Mesendoderm (in vitro differentiated cells): ENCODE measurements around the gene AK8.

Experiments
- DNase-seq: peaks from one replicate; pipeline ENCODE4 v3.0.0; 2013
- H2AK5ac ChIP-seq: 2 replicates; pipeline ENCODE4 v1.6.1; 2013; ENCODE audit warnings: low read length, inconsistent platforms
- H2BK120ac ChIP-seq: 2 replicates; pipeline ENCODE4 v1.6.1; 2013; ENCODE audit warnings: low read depth, mild to moderate bottlenecking, low read length, moderate library complexity, mixed read lengths
- H2BK15ac ChIP-seq: replicated peaks from 2 replicates; pipeline ENCODE4 v1.6.1; 2013; ENCODE audit warnings: low read depth, mild to moderate bottlenecking, moderate library complexity
- H2BK5ac ChIP-seq: 2 replicates; pipeline ENCODE4 v1.6.1; 2013; ENCODE audit warnings: low read length, inconsistent platforms
- H3K18ac ChIP-seq: 2 replicates; pipeline ENCODE4 v1.6.1; 2013; ENCODE audit warnings: mild to moderate bottlenecking, low read length, mixed read lengths
- H3K23ac ChIP-seq: one replicate; pipeline ENCODE4 v1.6.1; 2013; ENCODE audit warnings: low read length
- H3K27ac ChIP-seq: 2 replicates; pipeline ENCODE4 v1.5.1; 2013; ENCODE audit warnings: low read depth, mild to moderate bottlenecking, inconsistent platforms, low read length, moderate library complexity
- H3K27me3 ChIP-seq: 2 replicates; pipeline ENCODE4 v1.6.1; 2013; ENCODE audit warnings: low read length, control low read depth, mild to moderate bottlenecking, inconsistent platforms; ENCODE audit not compliant: insufficient read depth, poor library complexity
- H3K36me3 ChIP-seq: 2 replicates; pipeline ENCODE4 v1.6.1; 2013; ENCODE audit warnings: low read length, inconsistent platforms; ENCODE audit not compliant: control insufficient read depth, insufficient read depth
- H3K4ac ChIP-seq: one replicate; pipeline ENCODE4 v1.6.1; 2013; ENCODE audit warnings: low read depth, mild to moderate bottlenecking, low read length, moderate library complexity
- H3K4me1 ChIP-seq: 2 replicates; pipeline ENCODE4 v1.6.1; 2013; ENCODE audit warnings: low read depth, low read length, inconsistent platforms; ENCODE audit not compliant: control insufficient read depth
- H3K4me2 ChIP-seq: 2 replicates; pipeline ENCODE4 v1.6.1; 2013; ENCODE audit warnings: low read length
- H3K4me3 ChIP-seq: 2 replicates; pipeline ENCODE4 v1.5.1; 2013; ENCODE audit warnings: mild to moderate bottlenecking, low read length
- H3K56ac ChIP-seq: one replicate; pipeline ENCODE4 v1.6.1; 2013; ENCODE audit warnings: low read length
- H3K79me1 ChIP-seq: 2 replicates; pipeline ENCODE4 v1.6.1; 2013; ENCODE audit warnings: low read length, inconsistent platforms
- H3K79me2 ChIP-seq: 2 replicates; pipeline ENCODE4 v1.6.1; 2013; ENCODE audit warnings: mild to moderate bottlenecking, low read length; ENCODE audit not compliant: control insufficient read depth, insufficient read depth
- H3K9ac ChIP-seq: 2 replicates; pipeline ENCODE4 v1.6.1; 2013; ENCODE audit warnings: low read length, inconsistent platforms
- H4K5ac ChIP-seq: one replicate; pipeline ENCODE4 v1.6.1; 2013; ENCODE audit warnings: low read length
- H4K8ac ChIP-seq: one replicate; pipeline ENCODE4 v1.6.1; 2013; ENCODE audit warnings: low read depth, mild to moderate bottlenecking, control low read depth, low read length, moderate library complexity
- WGBS: extraction: QIAGEN DNeasy Blood & Tissue Kit; methylation state at CpG from one replicate; pipeline ENCODE4 v1.1.7; 2013; ENCODE audit warnings: low lambda C conversion rate, missing lambda C conversion rate; ENCODE audit not compliant: insufficient coverage; ENCODE audit errors: extremely low coverage; 5-methylcytosine and 5-hydroxymethylcytosine counted together

Gene AK8

GRCh38 chr9:132834343-132834742 lies 43.7 kb downstream of the AK8 start:
- H3K79me2 ChIP-seq = no peaks in the 10 kb centered on the region
- H3K36me3 ChIP-seq = no peaks in the 10 kb centered on the region
- no peak overlapping the region for H2BK120ac ChIP-seq
- no peak overlapping the region for H4K5ac ChIP-seq
- no peak overlapping the region for H3K27ac ChIP-seq
- no peak overlapping the region for H3K23ac ChIP-seq
- no peaks in the 10 kb centered on the region for H3K27me3 ChIP-seq
- no peak overlapping the region for H3K4me3 ChIP-seq
- H3K4me1 ChIP-seq = no peaks in the 10 kb centered on the region
- no peak overlapping the region for H3K56ac ChIP-seq
- no peak overlapping the region for H3K18ac ChIP-seq
- no CpG with 5 or more reads among the region's 7 CpGs for WGBS
- H3K4ac ChIP-seq = no peak overlapping the region
- no peaks in the 10 kb centered on the region for H3K79me1 ChIP-seq
- H2AK5ac ChIP-seq = no peak overlapping the region
- H2BK5ac ChIP-seq = no peak overlapping the region
- H3K4me2 ChIP-seq = no peak overlapping the region
- H3K9ac ChIP-seq = no peak overlapping the region
- no peak overlapping the region for H2BK15ac ChIP-seq
- no peak for DNase-seq
- no peak overlapping the region for H4K8ac ChIP-seq

GRCh38 chr9:132833550-132834121 lies 44.4 kb downstream of the AK8 start:
- H2AK5ac ChIP-seq = no peak overlapping the region
- no peak overlapping the region for H3K56ac ChIP-seq
- no peak overlapping the region for H3K18ac ChIP-seq
- no CpG with 5 or more reads among the region's 24 CpGs for WGBS
- H3K36me3 ChIP-seq = no peaks in the 10 kb centered on the region
- H3K79me2 ChIP-seq = no peaks in the 10 kb centered on the region
- no peaks in the 10 kb centered on the region for H3K4me1 ChIP-seq
- no peak overlapping the region for H2BK120ac ChIP-seq
- H4K8ac ChIP-seq = no peak overlapping the region
- H3K9ac ChIP-seq = no peak overlapping the region
- no peak overlapping the region for H3K4me3 ChIP-seq
- no peak for DNase-seq
- no peak overlapping the region for H3K4me2 ChIP-seq
- no peak overlapping the region for H3K23ac ChIP-seq
- H3K79me1 ChIP-seq = no peaks in the 10 kb centered on the region
- H3K27ac ChIP-seq = no peak overlapping the region
- H4K5ac ChIP-seq = no peak overlapping the region
- H2BK15ac ChIP-seq = no peak overlapping the region
- no peak overlapping the region for H3K4ac ChIP-seq
- H3K27me3 ChIP-seq = no peaks in the 10 kb centered on the region
- no peak overlapping the region for H2BK5ac ChIP-seq

GRCh38 chr9:132832171-132832881 lies 45.8 kb downstream of the AK8 start:
- no peak overlapping the region for H3K4me3 ChIP-seq
- H3K79me1 ChIP-seq = no peaks in the 10 kb centered on the region
- H3K56ac ChIP-seq = no peak overlapping the region
- H2BK15ac ChIP-seq = no peak overlapping the region
- H2AK5ac ChIP-seq = no peak overlapping the region
- H3K4ac ChIP-seq = no peak overlapping the region
- H3K23ac ChIP-seq = no peak overlapping the region
- H3K4me2 ChIP-seq = no peak overlapping the region
- H4K8ac ChIP-seq = no peak overlapping the region
- H3K9ac ChIP-seq = no peak overlapping the region
- no CpG with 5 or more reads among the region's 9 CpGs for WGBS
- H2BK5ac ChIP-seq = no peak overlapping the region
- H2BK120ac ChIP-seq = no peak overlapping the region
- no peaks in the 10 kb centered on the region for H3K79me2 ChIP-seq
- H3K4me1 ChIP-seq = no peaks in the 10 kb centered on the region
- H4K5ac ChIP-seq = no peak overlapping the region
- H3K27me3 ChIP-seq = no peaks in the 10 kb centered on the region
- H3K27ac ChIP-seq = no peak overlapping the region
- no peaks in the 10 kb centered on the region for H3K36me3 ChIP-seq
- DNase-seq = no peak
- no peak overlapping the region for H3K18ac ChIP-seq

GRCh38 chr9:132828201-132828770 lies 49.8 kb downstream of the AK8 start:
- H3K56ac ChIP-seq = no peak overlapping the region
- H2BK120ac ChIP-seq = no peak overlapping the region
- H3K4me3 ChIP-seq = no peak overlapping the region
- H3K36me3 ChIP-seq = no peaks in the 10 kb centered on the region
- H3K18ac ChIP-seq = no peak overlapping the region
- no peak overlapping the region for H3K23ac ChIP-seq
- H2BK5ac ChIP-seq = no peak overlapping the region
- H3K4ac ChIP-seq = no peak overlapping the region
- no peak overlapping the region for H2AK5ac ChIP-seq
- no peak overlapping the region for H3K4me2 ChIP-seq
- no peaks in the 10 kb centered on the region for H3K27me3 ChIP-seq
- H4K8ac ChIP-seq = no peak overlapping the region
- no peaks in the 10 kb centered on the region for H3K4me1 ChIP-seq
- no peak overlapping the region for H2BK15ac ChIP-seq
- no CpG with 5 or more reads among the region's 16 CpGs for WGBS
- H3K27ac ChIP-seq = no peak overlapping the region
- H3K79me2 ChIP-seq = no peaks in the 10 kb centered on the region
- H3K9ac ChIP-seq = no peak overlapping the region
- DNase-seq = no peak
- no peak overlapping the region for H4K5ac ChIP-seq
- H3K79me1 ChIP-seq = no peaks in the 10 kb centered on the region

- H2BK15ac ChIP-seq = no peak overlapping the region
- no peak overlapping the region for H4K8ac ChIP-seq
- no peak overlapping the region for H3K23ac ChIP-seq
- H3K4me1 ChIP-seq = no peaks in the 10 kb centered on the region
- no peak overlapping the region for H4K5ac ChIP-seq
- no peaks in the 10 kb centered on the region for H3K79me2 ChIP-seq
- H2AK5ac ChIP-seq = no peak overlapping the region
- no peaks in the 10 kb centered on the region for H3K79me1 ChIP-seq
- WGBS = no CpG with 5 or more reads among the region's 5 CpGs
- no peak overlapping the region for H3K18ac ChIP-seq
- no peak overlapping the region for H3K4me2 ChIP-seq
- no peak for DNase-seq
- H3K9ac ChIP-seq = no peak overlapping the region
- no peak overlapping the region for H3K27ac ChIP-seq
- no peaks in the 10 kb centered on the region for H3K36me3 ChIP-seq
- H3K4me3 ChIP-seq = no peak overlapping the region
- no peaks in the 10 kb centered on the region for H3K27me3 ChIP-seq
- H2BK120ac ChIP-seq = no peak overlapping the region
- H3K56ac ChIP-seq = no peak overlapping the region
- H3K4ac ChIP-seq = no peak overlapping the region
- no peak overlapping the region for H2BK5ac ChIP-seq
Measured at GRCh38 chr9:132827366-132827765, 50.7 kb downstream of the AK8 start.
